HepG2 (cell line): ENCODE results near the gene FNDC3B. TPM values are rescaled to one million over a fixed set of nuclear protein-coding genes. Genes with fewer than 3 reads are reported as not detected.

Experiments used
- ATAC-seq: fragments of 200-7000 bp; cut with Tn5 transposase; 3 replicates; pipeline ENCODE4 v1.9.1; 2020; ENCODE audit warnings: mild to moderate bottlenecking, moderate library complexity
- BruUV-seq: library from RNA; stranded (reverse); fragments of 400-500 nt; replicated peaks from 2 replicates; lab custom pipeline; 2021; lab: Mats Ljungman, UMichigan
- CTCF ChIA-PET: fragments of 300-600 bp; formaldehyde crosslinking; extraction: SDS; loops from one replicate; lab custom pipeline; 2021; ENCODE audit warnings: low total read pairs, inconsistent platforms, low intra/inter-chr PET ratio; lab: Yijun Ruan, JAX
- POLR2A ChIA-PET: fragments of 350-600 bp; sonication (Branson Sonifier 250); formaldehyde crosslinking; loops from one replicate; lab custom pipeline; 2020; ENCODE audit warnings: antibody characterized with exemption, inconsistent platforms; lab: Yijun Ruan, JAX
- DNase-seq: peaks from one replicate; pipeline ENCODE4 v3.0.0-alpha.2; 2015; ENCODE audit warnings: low spot score
- FAIRE-seq: peaks from 3 replicates; lab custom pipeline; 2011; peaks lifted over from hg19 to GRCh38; lab: Jason Lieb, UNC
- H2AFZ ChIP-seq: one replicate; pipeline ENCODE4 v1.6.1; 2011; ENCODE audit warnings: low read length, inconsistent platforms
- H3K27ac ChIP-seq: fragments of 300-600 bp; 3 replicates; pipeline ENCODE4 v1.8.0; 2011; ENCODE audit warnings: mixed run types, mild to moderate bottlenecking, mixed read lengths, low read length, inconsistent platforms; ENCODE audit not compliant: insufficient read depth; ENCODE audit errors: extremely low read length
- H3K27me3 ChIP-seq, 2 experiments: fragments of 200-600 bp in 1 of 2; 2 replicates in 1 of 2; 3 replicates in 1 of 2; pipeline versions ENCODE4 v1.6.0 to v1.8.0; 2011; ENCODE audit warnings: low read length in 2 of 2, mild to moderate bottlenecking in 2 of 2, moderate library complexity in 2 of 2, inconsistent platforms in 1 of 2; ENCODE audit not compliant: insufficient read depth in 2 of 2, control insufficient read depth in 1 of 2
- H3K36me3 ChIP-seq, 2 experiments: fragments of 200-600 bp in 1 of 2; replicated peaks in 1 of 2; 2 replicates in 1 of 2; 3 replicates in 1 of 2; pipeline versions ENCODE4 v1.5.1 to v1.8.0; 2011; ENCODE audit warnings: low read length in 2 of 2, inconsistent platforms in 1 of 2; ENCODE audit not compliant: insufficient read depth in 2 of 2, control insufficient read depth in 1 of 2
- H3K4me1 ChIP-seq: 2 replicates; pipeline ENCODE4 v1.5.1; 2012; ENCODE audit warnings: low read length, inconsistent platforms; ENCODE audit not compliant: insufficient read depth
- H3K4me2 ChIP-seq: 2 replicates; pipeline ENCODE4 v1.6.0; 2011; ENCODE audit warnings: low read depth, low read length, inconsistent platforms
- H3K4me3 ChIP-seq, 3 experiments: fragments of 200-600 bp in 1 of 3; sonication (generic), shearing (Covaris generic) in 1 of 3; replicated peaks in 1 of 3; 2 replicates each; pipeline ENCODE4 v1.5.1; 2011 to 2016; ENCODE audit warnings: low read length in 3 of 3, inconsistent platforms in 2 of 3, low read depth in 2 of 3, mild to moderate bottlenecking in 2 of 3, control low read depth in 1 of 3, mixed read lengths in 1 of 3; ENCODE audit not compliant: insufficient read depth in 1 of 3
- H3K79me2 ChIP-seq: one replicate; pipeline ENCODE4 v1.6.1; 2011; ENCODE audit warnings: low read length, inconsistent platforms; ENCODE audit not compliant: insufficient read depth
- H3K9ac ChIP-seq: 2 replicates; pipeline ENCODE4 v1.6.0; 2011; ENCODE audit warnings: mild to moderate bottlenecking, low read depth, low read length, inconsistent platforms; ENCODE audit not compliant: insufficient read depth
- H3K9me3 ChIP-seq: 2 replicates; pipeline ENCODE4 v1.5.1; 2012; ENCODE audit warnings: mild to moderate bottlenecking, low read length
- H4K20me1 ChIP-seq: 2 replicates; pipeline ENCODE4 v1.6.0; 2011; ENCODE audit warnings: inconsistent platforms, mild to moderate bottlenecking, low read length, moderate library complexity; ENCODE audit not compliant: insufficient read depth
- ATF7 ChIP-seq, 2 experiments: fragments of 450-650 bp in 1 of 2; sonication (generic) in 1 of 2; formaldehyde crosslinking in 1 of 2; IDR thresholded peaks; 2 replicates each; pipeline versions ENCODE4 v1.4.0 to v1.6.1; 2016 to 2020; ENCODE audit warnings: antibody characterized with exemption in 1 of 2, mild to moderate bottlenecking in 1 of 2, missing genetic modification reagents in 1 of 2
- BCL3 ChIP-seq: sonication (generic); formaldehyde crosslinking; IDR thresholded peaks from 2 replicates; pipeline ENCODE4 v1.5.1; 2020; ENCODE audit warnings: mild to moderate bottlenecking, missing genetic modification reagents, moderate library complexity
- CENPBD1 ChIP-seq: sonication (generic); formaldehyde crosslinking; IDR thresholded peaks from 2 replicates; pipeline ENCODE4 v1.8.0; 2022; ENCODE audit warnings: missing genetic modification reagents, low read depth, mild to moderate bottlenecking, borderline replicate concordance
- CTCF ChIP-seq: sonication (generic); formaldehyde crosslinking; IDR thresholded peaks from 2 replicates; pipeline ENCODE4 v1.5.0; 2020; ENCODE audit warnings: mild to moderate bottlenecking, missing genetic modification reagents, moderate library complexity
- FOXJ3 ChIP-seq: sonication (generic); formaldehyde crosslinking; IDR thresholded peaks from 2 replicates; pipeline ENCODE4 v1.4.0; 2020; ENCODE audit warnings: missing genetic modification reagents, mild to moderate bottlenecking, borderline replicate concordance
- MEIS2 ChIP-seq: sonication (generic); formaldehyde crosslinking; IDR thresholded peaks from 2 replicates; pipeline ENCODE4 v1.9.0; 2021; ENCODE audit warnings: mild to moderate bottlenecking, missing genetic modification reagents
- NR2F6 ChIP-seq, 2 experiments: IDR thresholded peaks; 2 replicates each; pipeline ENCODE4 v1.6.1; 2016; ENCODE audit warnings: antibody characterized with exemption in 1 of 2, mild to moderate bottlenecking in 1 of 2
- POLR2A ChIP-seq, 2 experiments: IDR thresholded peaks; 2 replicates each; pipeline ENCODE4 v1.6.1; 2011; ENCODE audit warnings: low read depth in 2 of 2, low read length in 2 of 2, mild to moderate bottlenecking in 1 of 2, moderate library complexity in 1 of 2; ENCODE audit not compliant: insufficient read depth in 1 of 2
- RAD51 ChIP-seq: fragments of 450-650 bp; IDR thresholded peaks from 2 replicates; pipeline ENCODE4 v1.6.1; 2016; ENCODE audit warnings: borderline replicate concordance
- RBM22 ChIP-seq: fragments of 200-400 bp; formaldehyde crosslinking; optimal IDR thresholded peaks from 2 replicates; pipeline ENCODE3; 2017; ENCODE audit warnings: mild to moderate bottlenecking, low read length, moderate library complexity
- TOE1 ChIP-seq: sonication (generic); formaldehyde crosslinking; IDR thresholded peaks from 2 replicates; pipeline ENCODE4 v1.4.0; 2020; ENCODE audit warnings: mild to moderate bottlenecking, missing genetic modification reagents
- ZBTB21 ChIP-seq: sonication (generic); formaldehyde crosslinking; IDR thresholded peaks from 2 replicates; pipeline ENCODE4 v1.4.0; 2020; ENCODE audit warnings: missing genetic modification reagents
- ZBTB38 ChIP-seq: sonication (generic); formaldehyde crosslinking; IDR thresholded peaks from 2 replicates; pipeline ENCODE4 v1.5.1; 2020; ENCODE audit warnings: mild to moderate bottlenecking, missing genetic modification reagents
- ZMAT5 ChIP-seq: sonication (generic); formaldehyde crosslinking; IDR thresholded peaks from 2 replicates; pipeline ENCODE4 v1.5.0; 2020; ENCODE audit warnings: mild to moderate bottlenecking, low read depth, missing genetic modification reagents, borderline replicate concordance
- ZNF274 ChIP-seq: sonication (generic); formaldehyde crosslinking; IDR thresholded peaks from 2 replicates; pipeline ENCODE4 v1.5.1; 2020; ENCODE audit warnings: mild to moderate bottlenecking, missing genetic modification reagents
- ZNF331 ChIP-seq: sonication (generic); formaldehyde crosslinking; IDR thresholded peaks from 2 replicates; pipeline ENCODE4 v1.4.0; 2020; ENCODE audit warnings: missing genetic modification reagents
- ZNF512 ChIP-seq: sonication (generic); formaldehyde crosslinking; IDR thresholded peaks from 2 replicates; pipeline ENCODE4 v1.4.0; 2020; ENCODE audit warnings: mild to moderate bottlenecking, missing genetic modification reagents
- ZNF598 ChIP-seq: sonication (generic); formaldehyde crosslinking; IDR thresholded peaks from 2 replicates; pipeline ENCODE4 v1.5.1; 2020; ENCODE audit warnings: mild to moderate bottlenecking, missing genetic modification reagents, borderline replicate concordance
- ZNF660 ChIP-seq: sonication (generic); formaldehyde crosslinking; IDR thresholded peaks from 2 replicates; pipeline ENCODE4 v1.5.1; 2020; ENCODE audit warnings: mild to moderate bottlenecking, low read depth, missing genetic modification reagents, borderline replicate concordance
- WGBS: methylation state at CpG from one replicate; pipeline ENCODE4 v1.1.6; 2017; ENCODE audit warnings: low lambda C conversion rate; 5-methylcytosine and 5-hydroxymethylcytosine counted together
- in situ Hi-C: cut with HindIII; loops from 2 replicates; pipeline ENCODE4 v1.10.0; 2017; ENCODE audit warnings: low pct_unique_long_range_greater_than_20kb; ENCODE audit not compliant: extremely low pct_ligation_motif_present
- intact Hi-C: fragments of 100-400 bp; cut with micrococcal nuclease; formaldehyde crosslinking; loops from one replicate; pipeline ENCODE4 v1.10.0; 2022; ENCODE audit not compliant: unreplicated experiment
- polyA plus RNA-seq, 8 experiments: library from polyadenylated mRNA; depleted of rRNA in 3 of 8; stranded (reverse) in 7 of 8; unstranded in 1 of 8; fragments of >200 nt; fragmentation: Illumina TruSeq in 4 of 8; extraction: Trizol in 4 of 8; gene quantifications; 2 replicates each; pipeline versions ENCODE4 v1.2.1 to v1.2.3, GENCODE V29; 2011 to 2016; ENCODE audit warnings: low read depth in 4 of 8, missing spikeins in 1 of 8, mixed read lengths in 1 of 8; ENCODE audit not compliant: insufficient read depth in 1 of 8
- total RNA-seq, 5 experiments: library from RNA; depleted of rRNA; stranded (reverse); fragments of >200 nt; fragmentation: Illumina TruSeq; extraction: Trizol; gene quantifications; 2 replicates each; pipeline ENCODE4 v1.2.3, GENCODE V29; 2016; ENCODE audit warnings: low read depth in 1 of 5

FNDC3B gene
- total and polyA plus RNA-seq, 2 of the 13 experiments (the other 11 are each of a cell fraction or from before 2014, with no cell fraction given) = 74.8 to 103 TPM

GRCh38 chr3:172288651-172289050 lies 249.3 kb downstream of the FNDC3B start (continued):
- TF ChIP-seq BCL3 (CRISPR knock-in tag) (no peak), CENPBD1 (CRISPR knock-in tag) (no peak), RBM22 (peak; percentile 5)

- ATAC-seq (peak; percentile 68), FAIRE-seq (no peak), DNase-seq (no peak)
- WGBS = 92% methylated on average over 6 of the region's 6 CpGs
- H3K4me1 ChIP-seq = peaks cover 15% of the 10 kb centered on the region
- in situ Hi-C loops (no loop called here), intact Hi-C loops (no loop called here)
- peaks cover 97% of the 10 kb centered on the region for H4K20me1 ChIP-seq
- no peak overlapping the region for H2AFZ ChIP-seq
- no TSS peak for BruUV-seq
- H3K27me3 ChIP-seq = no peaks in the 10 kb centered on the region
- H3K4me3 ChIP-seq = no peak overlapping the region
- H3K27ac ChIP-seq = no peak overlapping the region
- no peaks in the 10 kb centered on the region for H3K9me3 ChIP-seq
- POLR2A ChIA-PET = no interaction called here
- H3K36me3 ChIP-seq = peaks cover 38 to 97% of the 10 kb centered on the region in 2 experiments
- CTCF ChIA-PET = no interaction called here
- H3K9ac ChIP-seq = no peak overlapping the region
- no peak overlapping the region for H3K4me2 ChIP-seq
- peaks cover 62% of the 10 kb centered on the region for H3K79me2 ChIP-seq
- peak; percentile 49; the same call in 1 of the 2 replicates for TF ChIP-seq ZBTB38 (CRISPR knock-in tag)
- peak; percentile 50 for TF ChIP-seq CTCF (CRISPR knock-in tag)
- no peak for TF ChIP-seq ATF7 (IDR thresholded peaks at IDR 0.05)
- TF ChIP-seq ATF7 (CRISPR knock-in tag; IDR thresholded peaks at IDR 0.05) = no peak
- TF ChIP-seq ZNF512 (CRISPR knock-in tag) = no peak
- no peak for TF ChIP-seq ZNF331 (CRISPR knock-in tag)
- no peak for TF ChIP-seq ZBTB21 (CRISPR knock-in tag)
- no peak for TF ChIP-seq NR2F6 (IDR thresholded peaks at IDR 0.05)
- no peak for TF ChIP-seq NR2F6 (CRISPR knock-in tag; IDR thresholded peaks at IDR 0.05)
- TF ChIP-seq POLR2A (IDR thresholded peaks at IDR 0.05; ENCODE audit: insufficient read depth in 1 of 2, low read depth in 2 of 2, low read length in 2 of 2) = peak in 1 of 2 experiments; percentile 46; a peak in 1 of 4 replicates
- no peak for TF ChIP-seq ZNF660 (CRISPR knock-in tag)
- TF ChIP-seq ZNF598 (CRISPR knock-in tag) = no peak
- TF ChIP-seq MEIS2 (CRISPR knock-in tag) = no peak
- no peak for TF ChIP-seq ZNF274
- TF ChIP-seq FOXJ3 (CRISPR knock-in tag) = no peak
- TF ChIP-seq ZMAT5 (CRISPR knock-in tag) = no peak
- TF ChIP-seq RAD51 = no peak
- no peak for TF ChIP-seq TOE1 (CRISPR knock-in tag)
These were observed 250.2 kb downstream of the FNDC3B start for GRCh38 chr3:172289583-172289982.
